Lower leg skin (tissue), 4 donors: Measurements from ENCODE around the gene BIRC6. TPM values are rescaled to one million over a fixed set of nuclear protein-coding genes. Genes with fewer than 3 reads are reported as not detected.
"Not testable (repeated sequence)": the region's sequence is repeated elsewhere in the genome, so short reads cannot be mapped to it uniquely, and the experiment has no call there.

Source experiments
- DNase-seq, 2 donors: peaks; one replicate each; pipeline ENCODE4 v3.0.0-alpha.2; 2019; ENCODE audit warnings: low spot score in 2 of 2
- H3K4me3 ChIP-seq: fragments of 200-600 bp; sonication (generic); 2 replicates; pipeline ENCODE4 v1.5.1; 2017; ENCODE audit warnings: mild to moderate bottlenecking, low read depth; ENCODE audit not compliant: poor library complexity, severe bottlenecking
- CTCF ChIP-seq, 3 donors: fragments of 450-650 bp; IDR thresholded peaks; one replicate each; pipeline ENCODE4 v1.5.1; 2016; ENCODE audit warnings: antibody characterized with exemption in 3 of 3, mild to moderate bottlenecking in 3 of 3, moderate library complexity in 2 of 3
- POLR2A ChIP-seq, 2 donors: fragments of 450-650 bp; IDR thresholded peaks; one replicate each; pipeline ENCODE4 v1.6.1; 2016 to 2017; ENCODE audit warnings: antibody characterized with exemption in 2 of 2, mild to moderate bottlenecking in 1 of 2, moderate library complexity in 1 of 2
- WGBS, 2 donors: methylation state at CpG; one replicate each; pipeline ENCODE4 v1.1.5; 2018; 5-methylcytosine and 5-hydroxymethylcytosine counted together
- intact Hi-C: fragments of 100-400 bp; cut with DNase I; formaldehyde crosslinking; loops from one replicate; pipeline ENCODE4 v1.15.0; 2023; ENCODE audit warnings: low total_unique reads
- total RNA-seq, 4 donors: library from RNA; depleted of rRNA; stranded (reverse); fragments of >200 nt; gene quantifications; one replicate each; pipeline ENCODE4 v1.1.0, GENCODE V29; 2016

BIRC6 gene
- total RNA-seq, 4 donors from 2014 or later = 70.3 to 146 (median 95.6) TPM

- no peak for DNase-seq
These were observed 9.8 kb downstream of the BIRC6 start for GRCh38 chr2:32366595-32366994.

GRCh38 chr2:32369222-32369621 lies 12.4 kb downstream of the BIRC6 start:
- intact Hi-C loops = no loop called here
- WGBS, 2 donors = 93 to 95% methylated on average over 9 of the region's 9 CpGs
- no peak for DNase-seq
- no peak for TF ChIP-seq CTCF (IDR thresholded peaks at IDR 0.05)
- TF ChIP-seq POLR2A (IDR thresholded peaks at IDR 0.05) = no peak
- no peak overlapping the region for H3K4me3 ChIP-seq

More at GRCh38 chr2:32366595-32366994, 9.8 kb downstream of the BIRC6 start:
- intact Hi-C loops = no loop called here
- WGBS, 2 donors = 98% methylated on average over 2 of the region's 2 CpGs
- TF ChIP-seq CTCF (IDR thresholded peaks at IDR 0.05) (no peak), POLR2A (IDR thresholded peaks at IDR 0.05) (no peak)
- H3K4me3 ChIP-seq = no peak overlapping the region

- WGBS, 2 donors = 94 to 98% methylated on average over 5 of the region's 5 CpGs
- intact Hi-C loops, DNase-seq, H3K4me3 ChIP-seq: not testable (repeated sequence)
These were observed 14.1 kb downstream of the BIRC6 start for GRCh38 chr2:32370942-32371341.

- no peak for DNase-seq
- H3K4me3 ChIP-seq = no peak overlapping the region
- WGBS, 2 donors = 74 to 99% methylated on average over 3 of the region's 3 CpGs
- intact Hi-C loops = no loop called here
- TF ChIP-seq POLR2A (IDR thresholded peaks at IDR 0.05) (no peak), CTCF (IDR thresholded peaks at IDR 0.05) (no peak)
These were observed 15.8 kb downstream of the BIRC6 start for GRCh38 chr2:32372519-32373182.

- no peak for DNase-seq
- TF ChIP-seq CTCF (IDR thresholded peaks at IDR 0.05) (no peak), POLR2A (IDR thresholded peaks at IDR 0.05) (no peak)
- no peak overlapping the region for H3K4me3 ChIP-seq
- 94 to 96% methylated on average over 12 of the region's 12 CpGs for WGBS, 2 donors
- intact Hi-C loops = no loop called here
These were observed 18.5 kb downstream of the BIRC6 start for GRCh38 chr2:32375228-32375892.

- no peak overlapping the region for H3K4me3 ChIP-seq
- intact Hi-C loops = no loop called here
- TF ChIP-seq CTCF (IDR thresholded peaks at IDR 0.05) (no peak), POLR2A (IDR thresholded peaks at IDR 0.05) (no peak)
- no peak for DNase-seq
These were observed 19.9 kb downstream of the BIRC6 start for GRCh38 chr2:32376756-32377155.
